Measurements from ENCODE around the gene SPTLC3. TPM values are rescaled to one million over a fixed set of nuclear protein-coding genes. Genes with fewer than 3 reads are reported as not detected.

Gene SPTLC3
- total RNA-seq, 1 donor: under 0.01 TPM

DNA sequence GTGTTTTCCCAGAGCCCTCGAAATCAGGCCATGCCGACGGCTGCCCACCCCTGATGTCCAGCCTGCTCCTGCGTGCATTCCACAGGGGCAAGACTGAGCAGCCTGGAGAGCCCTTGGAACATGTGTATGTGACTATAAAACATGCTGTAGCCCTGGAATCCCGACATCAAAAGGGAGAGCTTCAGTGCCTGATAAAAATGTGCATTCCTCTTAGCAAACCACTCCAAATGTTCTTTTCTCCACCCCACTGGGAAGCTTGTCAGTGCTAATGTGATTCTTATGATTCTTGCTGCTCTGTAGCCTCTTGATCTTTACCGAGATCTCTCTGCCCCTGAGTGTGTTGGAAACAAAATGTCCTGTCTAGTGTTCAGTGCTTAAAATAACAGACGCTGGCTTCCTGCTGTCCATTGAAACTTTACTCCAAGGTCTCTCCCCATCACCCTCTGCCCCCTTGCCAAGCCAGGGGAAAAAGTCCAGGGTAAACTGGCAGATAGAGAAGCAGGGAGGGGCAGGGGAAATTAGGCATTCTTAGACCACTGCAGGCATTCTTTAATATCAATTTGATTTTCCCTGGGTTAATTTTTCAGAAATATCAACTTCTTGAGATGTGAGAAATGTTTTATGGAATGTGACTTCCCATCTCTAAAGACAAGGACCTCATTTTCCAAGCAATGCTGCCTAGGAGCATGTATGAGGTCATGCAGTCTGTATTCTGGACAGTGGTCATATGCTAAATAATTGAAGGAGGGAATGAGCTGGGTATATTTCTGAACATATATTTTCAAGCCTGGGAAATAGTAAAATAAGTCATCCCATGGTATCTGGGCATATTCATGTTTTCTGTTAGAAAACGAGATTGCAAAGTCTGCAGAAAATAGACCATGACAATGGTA lies 138.5 kb downstream of the SPTLC3 start:
- no peak for DNase-seq (ENCODE audit: low read depth)
- no peak overlapping the region for H3K4me3 ChIP-seq (ENCODE audit: low read depth, low read length)
- no peak for TF ChIP-seq CTCF (IDR thresholded peaks at IDR 0.05; ENCODE audit: insufficient read depth, low read depth, low read length)

- H3K4me3 ChIP-seq (ENCODE audit: low read depth, low read length): no peak overlapping the region
- no peak for TF ChIP-seq CTCF (IDR thresholded peaks at IDR 0.05; ENCODE audit: insufficient read depth, low read depth, low read length)
- DNase-seq (ENCODE audit: low read depth): no peak
Observed at GRCh38 chr20:13147971-13148370, 139.2 kb downstream of the SPTLC3 start.

- no peak overlapping the region for H3K4me3 ChIP-seq (ENCODE audit: low read depth, low read length)
- TF ChIP-seq CTCF (IDR thresholded peaks at IDR 0.05; ENCODE audit: insufficient read depth, low read depth, low read length): no peak
- DNase-seq (ENCODE audit: low read depth): no peak
Observed at GRCh38 chr20:13148402-13148801, 139.6 kb downstream of the SPTLC3 start.

GRCh38 chr20:13148961-13149360 lies 140.2 kb downstream of the SPTLC3 start:
- no peak for DNase-seq (ENCODE audit: low read depth)
- TF ChIP-seq CTCF (IDR thresholded peaks at IDR 0.05; ENCODE audit: insufficient read depth, low read depth, low read length): no peak
- no peak overlapping the region for H3K4me3 ChIP-seq (ENCODE audit: low read depth, low read length)

GRCh38 chr20:13149371-13150105 lies 140.8 kb downstream of the SPTLC3 start:
- DNase-seq (ENCODE audit: low read depth): no peak

GRCh38 chr20:13158369-13158768 lies 149.6 kb downstream of the SPTLC3 start:
- DNase-seq (ENCODE audit: low read depth): no peak
- H3K4me3 ChIP-seq (ENCODE audit: low read depth, low read length): no peak overlapping the region
- TF ChIP-seq CTCF (IDR thresholded peaks at IDR 0.05; ENCODE audit: insufficient read depth, low read depth, low read length): no peak

More at GRCh38 chr20:13149371-13150105, 140.8 kb downstream of the SPTLC3 start:
- no peak for TF ChIP-seq CTCF (IDR thresholded peaks at IDR 0.05; ENCODE audit: insufficient read depth, low read depth, low read length)
- H3K4me3 ChIP-seq (ENCODE audit: low read depth, low read length): no peak overlapping the region

All from fibroblast of villous mesenchyme (primary cell).